Testis (tissue), 5 donors: ENCODE measurements around the gene ZC3H12D. TPM values are rescaled to one million over a fixed set of nuclear protein-coding genes. Genes with fewer than 3 reads are reported as not detected.

Experiments
- DNase-seq: peaks from one replicate; pipeline ENCODE4 v3.0.0-alpha.2; 2019
- H3K27ac ChIP-seq, 2 donors: fragments of 200-600 bp; sonication (generic); one replicate each; pipeline ENCODE4 v1.5.1; 2019
- H3K27me3 ChIP-seq: fragments of 200-600 bp; sonication (generic); one replicate; pipeline ENCODE4 v1.5.1; 2019
- H3K36me3 ChIP-seq: fragments of 200-600 bp; sonication (generic); one replicate; pipeline ENCODE4 v1.5.1; 2017; ENCODE audit warnings: low read depth; ENCODE audit errors: missing control alignments
- H3K4me1 ChIP-seq: fragments of 200-600 bp; sonication (generic); one replicate; pipeline ENCODE4 v1.5.1; 2019
- H3K4me3 ChIP-seq, 2 donors: fragments of 200-600 bp; sonication (generic); one replicate each; pipeline ENCODE4 v1.5.1; 2017 to 2019
- H3K9me3 ChIP-seq: fragments of 200-600 bp; sonication (generic); one replicate; pipeline ENCODE4 v1.5.1; 2017
- CTCF ChIP-seq, 3 experiments: fragments of 450-650 bp in 2 of 3; fragments of 200-600 bp in 1 of 3; sonication (generic) in 1 of 3; IDR thresholded peaks; one replicate each; pipeline ENCODE4 v1.5.1; 2016 to 2019; ENCODE audit warnings: antibody characterized with exemption in 3 of 3, mild to moderate bottlenecking in 2 of 3, moderate library complexity in 1 of 3
- POLR2A ChIP-seq: fragments of 450-650 bp; IDR thresholded peaks from one replicate; pipeline ENCODE4 v1.6.1; 2017; ENCODE audit warnings: antibody characterized with exemption, mild to moderate bottlenecking, moderate library complexity
- whole genome bisulfite sequencing, 2 donors: methylation state at CpG; one replicate each; pipeline ENCODE4 v1.1.5; 2018; 5-methylcytosine and 5-hydroxymethylcytosine counted together
- intact Hi-C: fragments of 100-400 bp; cut with DNase I; formaldehyde crosslinking; loops from one replicate; pipeline ENCODE4 v1.15.1; 2023; ENCODE audit warnings: low total_unique reads
- long read RNA-seq, 2 donors: transcript quantifications; one replicate each; lab custom pipeline, GENCODE V29; 2026
- polyA plus RNA-seq: library from polyadenylated mRNA; stranded (reverse); fragments of 350-450 nt; fragmentation: Illumina TruSeq; extraction: RNeasy Lipid Tissue Mini Kit (QIAGEN cat#74804); gene quantifications from one replicate; pipeline ENCODE4 v1.2.3, GENCODE V29; 2014; ENCODE audit warnings: low read depth, low replicate concordance; ENCODE audit not compliant: insufficient read depth
- total RNA-seq, 2 donors: library from RNA; depleted of rRNA; stranded (reverse); fragments of >200 nt; gene quantifications; one replicate each; pipeline ENCODE4 v1.2.3, GENCODE V29; 2016

The ZC3H12D gene
- total RNA-seq (1 to 10 TPM; 1.4 to 2.1 TPM), polyA plus RNA-seq (0.61 TPM)
- long read RNA-seq, donor 1: 0 reads
- long read RNA-seq, donor 2: 0 reads

- Histone ChIP-seq H3K4me1 (no peaks in the 10 kb centered on the region), H3K27ac (no peak within 1 kb of the TSS), H3K9me3 (no peaks in the 10 kb centered on the region), H3K27me3 (no peaks in the 10 kb centered on the region), H3K36me3 (no peaks in the 10 kb centered on the region), H3K4me3 (no peak within 1 kb of the TSS)
- no peak for TF ChIP-seq CTCF (IDR thresholded peaks at IDR 0.05)
- TF ChIP-seq POLR2A: no peak
- WGBS, 2 donors: 81 to 88% methylated on average over 16 to 22 of the region's 22 CpGs
- intact Hi-C loops: no loop called here
- DNase-seq: peak; percentile 23
Observed at GRCh38 chr6:149484733-149485700, at the start of gene ZC3H12D. TSS of gene ZC3H12D (minus strand) at chr6:149485014. CDS start at chr6:149474543, 10,471 bp downstream.

- no peak for TF ChIP-seq CTCF (IDR thresholded peaks at IDR 0.05)
- Histone ChIP-seq H3K4me3 (no peak overlapping the region), H3K9me3 (no peaks in the 10 kb centered on the region), H3K4me1 (no peaks in the 10 kb centered on the region), H3K27me3 (no peaks in the 10 kb centered on the region), H3K36me3 (no peaks in the 10 kb centered on the region), H3K27ac (no peak overlapping the region)
- intact Hi-C loops: no loop called here
- no peak for DNase-seq
- 93 to 97% methylated on average over 5 of the region's 5 CpGs for WGBS, 2 donors
Observed at GRCh38 chr6:149529650-149530049, 44.8 kb upstream of the ZC3H12D start.

GRCh38 chr6:149515494-149515893, 30.7 kb upstream of the ZC3H12D start:
- no peak for DNase-seq
- H3K9me3 ChIP-seq: no peaks in the 10 kb centered on the region
- no peak for TF ChIP-seq POLR2A
- no peak for TF ChIP-seq CTCF (IDR thresholded peaks at IDR 0.05)
- no peaks in the 10 kb centered on the region for H3K27me3 ChIP-seq
- WGBS, 2 donors: 92 to 100% methylated on average over 1 of the region's 1 CpG
- intact Hi-C loops: no loop called here
- H3K4me3 ChIP-seq: no peak overlapping the region
- no peak overlapping the region for H3K27ac ChIP-seq
- no peaks in the 10 kb centered on the region for H3K36me3 ChIP-seq
- no peaks in the 10 kb centered on the region for H3K4me1 ChIP-seq

GRCh38 chr6:149513915-149514314, 29.1 kb upstream of the ZC3H12D start:
- H3K4me3 ChIP-seq: no peak overlapping the region
- H3K27ac ChIP-seq: no peak overlapping the region
- 88% methylated on average over 5 of the region's 5 CpGs for WGBS, 2 donors
- no peaks in the 10 kb centered on the region for H3K27me3 ChIP-seq
- TF ChIP-seq CTCF (IDR thresholded peaks at IDR 0.05): no peak
- intact Hi-C loops: no loop called here
- no peak for DNase-seq
- no peaks in the 10 kb centered on the region for H3K4me1 ChIP-seq
- H3K9me3 ChIP-seq: no peaks in the 10 kb centered on the region
- no peaks in the 10 kb centered on the region for H3K36me3 ChIP-seq
